Measurements from ENCODE around the gene RAD51B.

The RAD51B gene

DNA sequence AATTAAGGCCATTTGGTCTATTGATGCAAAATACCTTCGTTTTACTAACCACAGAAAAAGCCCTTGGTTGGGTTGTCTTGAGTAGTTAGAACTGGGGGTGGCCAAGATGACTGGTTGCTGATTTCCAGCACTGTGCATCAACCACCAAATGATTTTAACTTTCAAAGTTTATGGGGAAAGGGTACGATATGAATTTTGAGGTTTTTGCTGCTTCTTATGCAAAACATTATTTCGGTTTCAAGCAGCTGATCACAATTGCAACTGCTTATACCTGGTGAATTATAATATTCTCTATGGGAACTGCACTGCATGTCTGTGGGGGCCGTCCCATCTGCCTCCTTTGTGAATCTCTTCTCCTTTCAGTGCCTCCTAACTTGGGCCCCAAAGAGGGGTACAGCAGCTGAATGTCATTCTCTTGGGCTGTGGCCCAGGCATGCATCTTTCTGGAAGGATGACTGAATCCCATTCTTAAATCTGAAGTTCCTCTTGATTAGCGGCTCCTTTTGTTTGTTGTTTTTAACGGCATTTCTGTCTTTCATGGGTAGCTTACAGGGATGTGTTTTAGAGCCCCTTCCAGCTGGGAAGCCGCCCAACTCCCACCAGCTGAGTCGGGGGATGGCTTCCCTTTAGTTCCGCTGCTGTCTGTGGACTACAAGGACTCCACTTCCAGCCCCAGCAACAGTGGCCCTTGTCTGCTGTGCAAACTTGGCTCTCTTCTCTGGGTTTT is 493.5 kb downstream of the RAD51B start:
- peak; percentile 62 for DNase-seq (ENCODE audit: low spot score)
- TF ChIP-seq CTCF (IDR thresholded peaks at IDR 0.05; ENCODE audit: extremely low read depth, missing control alignments) = no peak

GRCh38 chr14:68314642-68315041 is 495.1 kb downstream of the RAD51B start:
- no peak for DNase-seq (ENCODE audit: low spot score)
- no peak for TF ChIP-seq CTCF (IDR thresholded peaks at IDR 0.05; ENCODE audit: extremely low read depth, missing control alignments)

- TF ChIP-seq CTCF (IDR thresholded peaks at IDR 0.05; ENCODE audit: extremely low read depth, missing control alignments) = no peak
- no peak for DNase-seq (ENCODE audit: low spot score)
Observed at GRCh38 chr14:68315081-68315480, 495.5 kb downstream of the RAD51B start.

DNA sequence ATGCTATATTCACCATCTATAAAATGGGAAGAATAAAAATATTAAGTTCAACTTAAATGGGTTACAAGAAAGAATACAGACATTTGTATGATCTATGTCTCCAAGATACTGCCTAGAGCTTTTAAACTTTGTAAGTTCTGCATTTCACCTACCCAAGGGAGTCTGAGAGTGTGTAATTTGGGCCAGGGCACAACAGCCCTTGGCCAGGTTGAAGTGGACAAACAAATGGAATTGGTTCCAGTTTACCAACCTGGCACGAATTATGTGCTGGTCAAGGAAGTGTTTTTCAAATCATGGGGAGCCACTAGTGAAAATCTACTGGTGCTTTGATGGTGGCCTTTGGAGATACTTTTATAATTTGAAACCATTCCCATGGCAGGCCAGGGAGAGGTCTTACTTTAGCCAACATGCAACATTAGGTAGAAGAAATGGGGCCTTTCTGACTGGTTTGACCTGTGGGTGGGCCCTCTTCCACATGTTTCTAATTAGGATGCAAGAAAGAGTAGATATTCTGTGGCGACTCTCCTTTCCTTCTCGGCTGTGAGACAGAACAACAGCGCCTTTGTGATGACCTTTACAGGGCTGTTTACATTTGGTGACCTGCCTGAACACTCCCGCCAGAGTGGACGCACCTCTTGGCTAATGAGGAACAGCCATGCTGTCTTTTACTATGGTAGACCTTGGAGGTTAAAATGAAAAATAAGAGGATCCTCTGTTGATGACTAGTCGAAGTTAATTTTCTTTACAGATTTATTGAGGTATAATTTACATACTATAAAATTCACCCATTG is 496.7 kb downstream of the RAD51B start:
- no peak for DNase-seq (ENCODE audit: low spot score)
- no peak for TF ChIP-seq CTCF (IDR thresholded peaks at IDR 0.05; ENCODE audit: extremely low read depth, missing control alignments)

DNA sequence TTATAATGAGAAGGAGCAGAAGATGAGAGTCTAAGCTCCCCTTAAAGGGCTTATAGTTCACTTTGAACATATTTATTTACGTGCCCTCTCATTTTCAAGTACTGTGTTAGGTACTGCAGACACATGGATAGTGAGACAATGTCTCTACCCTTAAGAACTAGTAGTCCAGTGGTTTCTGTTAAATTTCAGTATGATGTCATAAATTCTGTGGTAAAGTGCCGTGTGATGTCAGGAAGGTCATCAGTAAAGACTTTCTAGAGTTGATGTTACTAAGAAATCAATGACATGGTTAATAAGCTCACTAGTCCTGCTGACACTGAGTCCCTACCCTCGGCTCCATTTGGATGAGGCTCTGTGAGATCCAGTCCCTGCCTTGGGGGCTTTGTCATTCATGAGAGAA is 497.7 kb downstream of the RAD51B start:
- no peak for TF ChIP-seq CTCF (IDR thresholded peaks at IDR 0.05; ENCODE audit: extremely low read depth, missing control alignments)

GRCh38 chr14:68318828-68319227 is 499.2 kb downstream of the RAD51B start:
- TF ChIP-seq CTCF (IDR thresholded peaks at IDR 0.05; ENCODE audit: extremely low read depth, missing control alignments) = no peak
- DNase-seq (ENCODE audit: low spot score) = no peak

More for the DNA sequence above, 497.7 kb downstream of the RAD51B start:
- peak; percentile 30 for DNase-seq (ENCODE audit: low spot score)

GRCh38 chr14:68320495-68320894 is 500.9 kb downstream of the RAD51B start:
- no peak for TF ChIP-seq CTCF (IDR thresholded peaks at IDR 0.05; ENCODE audit: extremely low read depth, missing control alignments)
- no peak for DNase-seq (ENCODE audit: low spot score)

All from GM20000 (cell line).